Stimulated activated CD8-positive, alpha-beta memory T cell treated with anti-CD3 and anti-CD28 coated beads, Interleukin-4, amount 100 ng/mL, for 24 hours (primary cell): ENCODE data around the gene CHIA.
"Not testable (repeated sequence)": the region's sequence is repeated elsewhere in the genome, so short reads cannot be mapped to it uniquely, and the experiment has no call there.

Experiments
- DNase-seq: peaks from one replicate; pipeline ENCODE4 v3.0.0-alpha.2; 2020; ENCODE audit warnings: low read depth

Gene CHIA

GRCh38 chr1:111285879-111286278 lies 4.8 kb upstream of the CHIA start:
- DNase-seq: no peak

- no peak for DNase-seq
Measured at GRCh38 chr1:111286912-111287311, 3.7 kb upstream of the CHIA start.

DNA sequence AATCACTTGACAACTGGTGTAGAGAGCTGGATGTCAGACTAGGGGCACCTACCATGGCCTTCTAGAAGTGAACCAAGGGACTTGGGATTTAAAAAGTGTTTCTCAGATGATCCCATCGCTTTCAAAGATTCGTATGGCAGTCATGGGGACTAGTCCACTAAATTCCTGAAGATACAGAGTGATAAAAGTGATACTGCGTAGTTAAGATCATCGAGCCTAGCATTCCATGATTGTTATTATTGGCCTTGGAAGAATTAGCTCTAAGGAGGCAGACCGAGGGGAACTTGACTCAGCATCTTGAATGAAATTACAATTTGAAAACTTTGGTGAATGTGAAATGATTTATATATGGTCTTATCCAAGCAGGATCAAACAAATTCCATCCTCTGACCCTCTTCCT lies 1.3 kb upstream of the CHIA start:
- no peak for DNase-seq

DNA sequence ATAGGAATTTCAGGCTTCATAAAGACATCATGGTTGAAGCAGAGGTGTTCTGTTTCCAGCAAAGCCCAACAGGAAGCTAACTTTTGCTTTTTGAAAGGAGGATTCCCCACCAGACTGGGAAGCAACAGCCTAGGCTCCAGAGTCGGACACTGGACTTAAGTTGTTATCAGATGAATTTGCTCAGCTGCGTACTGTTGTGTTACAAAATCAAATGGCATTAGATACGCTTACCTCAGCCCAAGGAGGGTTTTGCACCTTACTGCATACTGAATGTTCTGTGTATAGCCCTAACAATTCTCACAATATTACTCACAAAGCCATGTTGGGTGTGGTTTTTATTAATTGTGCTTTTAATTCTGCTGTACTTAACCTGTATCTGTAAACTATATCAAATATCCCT lies 547 bp upstream of the CHIA start:
- DNase-seq: no peak

DNA sequence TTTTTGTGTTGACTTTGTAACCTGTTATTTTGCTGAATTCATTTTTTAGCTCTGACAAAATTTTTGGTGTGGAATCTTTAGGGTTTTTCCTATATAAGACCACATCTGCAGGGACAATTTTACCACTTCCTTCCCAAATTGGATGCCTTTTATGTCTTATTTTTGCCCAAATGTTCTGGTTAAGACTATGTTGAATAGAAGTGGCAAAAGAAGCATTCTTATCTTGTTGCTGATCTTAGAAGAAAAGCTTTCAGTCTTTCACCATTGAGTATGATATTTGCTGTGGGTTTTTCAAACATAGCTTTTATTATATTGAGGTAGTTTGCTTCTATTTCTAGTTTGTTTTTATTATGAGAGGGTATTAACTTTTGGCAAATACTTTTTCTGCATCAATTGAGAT lies 3.7 kb downstream of the CHIA start:
- DNase-seq: no peak

DNA sequence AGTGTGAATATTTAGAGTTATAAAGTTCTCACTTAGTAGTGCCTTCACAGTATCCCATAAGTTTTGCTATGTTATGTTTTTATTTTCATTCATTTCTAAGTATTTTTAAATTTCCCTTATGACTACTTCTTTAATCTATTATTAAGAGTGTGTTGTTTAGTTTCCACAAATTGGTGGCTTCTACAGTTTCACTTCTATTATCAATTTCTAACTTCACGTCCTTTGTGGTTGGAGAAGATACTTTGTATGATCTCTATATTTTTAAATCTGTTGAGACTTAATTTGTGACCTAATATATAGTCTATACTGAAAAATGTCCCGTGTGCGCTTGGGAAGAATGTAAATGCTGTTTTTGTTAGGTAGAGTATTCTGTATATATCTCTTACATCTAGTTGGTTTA lies 11.7 kb downstream of the CHIA start:
- DNase-seq: no peak

GRCh38 chr1:111309690-111310089 lies 19.0 kb downstream of the CHIA start:
- no peak for DNase-seq

DNA sequence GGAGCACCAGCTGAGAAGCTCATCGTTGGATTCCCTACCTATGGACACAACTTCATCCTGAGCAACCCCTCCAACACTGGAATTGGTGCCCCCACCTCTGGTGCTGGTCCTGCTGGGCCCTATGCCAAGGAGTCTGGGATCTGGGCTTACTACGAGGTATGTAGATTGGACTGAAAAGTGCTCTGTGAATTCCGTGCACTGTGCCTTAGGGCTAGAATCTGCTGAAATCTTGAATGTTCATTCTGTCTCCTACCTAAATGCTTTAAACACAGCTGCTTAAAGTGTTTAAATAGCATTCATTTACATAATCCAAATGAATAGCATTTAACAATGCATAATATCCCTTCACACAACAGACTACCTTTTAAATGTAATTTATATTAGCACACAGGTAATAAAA lies 27.9 kb downstream of the CHIA start:
- no peak for DNase-seq

DNA sequence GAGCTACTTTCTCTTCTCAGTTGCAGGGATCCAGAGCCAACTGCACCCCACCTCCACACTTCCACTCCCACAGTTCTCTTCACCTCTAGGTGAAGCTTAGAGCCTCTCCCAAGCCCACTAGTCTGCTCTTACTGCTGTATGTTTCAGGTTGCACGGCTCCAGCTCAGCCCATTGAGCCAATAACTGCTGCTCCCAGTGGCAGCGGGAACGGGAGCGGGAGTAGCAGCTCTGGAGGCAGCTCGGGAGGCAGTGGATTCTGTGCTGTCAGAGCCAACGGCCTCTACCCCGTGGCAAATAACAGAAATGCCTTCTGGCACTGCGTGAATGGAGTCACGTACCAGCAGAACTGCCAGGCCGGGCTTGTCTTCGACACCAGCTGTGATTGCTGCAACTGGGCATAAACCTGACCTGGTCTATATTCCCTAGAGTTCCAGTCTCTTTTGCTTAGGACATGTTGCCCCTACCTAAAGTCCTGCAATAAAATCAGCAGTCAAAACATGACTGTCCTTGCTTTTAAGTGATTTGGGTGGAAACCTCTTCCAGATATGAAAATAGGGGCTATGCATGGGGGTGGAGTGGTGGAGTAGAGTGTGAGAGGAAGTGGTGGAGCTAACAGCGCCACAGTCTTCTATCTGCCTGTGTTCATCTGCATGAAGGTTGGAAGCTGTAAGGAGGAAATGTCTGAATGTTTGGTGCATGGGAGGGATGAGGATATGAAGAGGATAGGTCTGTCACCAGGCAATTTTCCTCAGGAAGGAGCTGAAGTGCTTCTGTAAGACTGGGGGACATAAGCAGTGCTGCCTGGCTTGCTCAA lies 29.6 kb downstream of the CHIA start:
- no peak for DNase-seq

DNA sequence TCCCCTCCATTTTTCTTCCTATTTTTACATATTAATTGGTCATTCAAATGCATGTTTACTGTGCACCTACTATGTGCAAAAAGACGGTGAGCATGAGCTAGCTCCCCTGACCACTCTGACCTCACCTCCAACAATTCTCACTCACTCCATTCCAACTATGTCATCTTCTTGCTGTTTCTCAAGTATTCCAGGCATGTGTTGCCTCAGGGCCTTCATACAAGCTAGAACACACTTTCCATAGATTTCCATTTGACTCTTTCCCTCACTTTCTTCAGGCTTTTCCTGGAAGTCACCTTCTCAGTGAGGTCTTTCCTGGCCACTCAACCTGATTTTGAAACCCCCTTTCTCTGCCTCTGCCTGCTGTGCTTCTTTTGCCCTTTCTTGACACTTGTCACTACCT lies 32.6 kb downstream of the CHIA start:
- DNase-seq: no peak

DNA sequence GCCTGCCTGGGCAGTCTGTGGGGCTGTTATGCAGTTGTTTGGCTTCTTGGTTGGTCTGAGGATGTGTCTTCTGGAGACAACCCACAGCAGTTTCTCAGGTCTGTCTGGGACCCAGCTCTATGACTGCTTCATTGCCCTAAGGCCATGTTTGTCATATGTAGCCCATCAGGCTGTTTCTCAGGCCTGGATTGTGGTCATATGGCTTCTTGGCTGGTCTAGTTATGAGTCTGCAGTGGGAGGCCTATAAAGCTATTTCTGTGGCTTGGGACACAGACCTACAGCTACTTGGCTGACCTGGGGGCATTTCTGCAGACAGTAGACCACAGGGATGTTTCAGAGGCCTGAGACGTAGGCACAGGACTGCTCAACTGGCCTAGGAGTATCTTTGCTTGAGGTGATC lies 41.5 kb downstream of the CHIA start:
- DNase-seq: no peak

DNA sequence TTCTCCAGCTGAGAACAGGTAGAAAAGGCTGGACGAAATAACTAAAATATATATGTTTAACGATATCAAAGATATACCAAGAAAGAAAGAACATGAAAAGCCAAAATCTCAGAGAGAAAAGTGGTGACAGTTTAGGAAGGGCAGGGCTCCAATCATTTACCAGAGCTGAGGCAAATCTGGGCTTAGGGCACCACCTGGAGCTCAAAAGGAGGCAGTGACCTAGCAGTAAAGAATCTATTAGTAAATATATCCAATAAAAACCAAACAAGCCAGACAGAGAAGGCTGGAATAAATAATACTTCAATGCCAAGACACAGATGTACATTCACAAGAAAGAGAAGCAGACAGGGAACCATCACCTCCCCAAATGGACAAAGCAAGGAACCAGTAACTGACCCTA lies 43.5 kb downstream of the CHIA start:
- DNase-seq: no peak

- not testable (repeated sequence) for DNase-seq
Measured at GRCh38 chr1:111335214-111335877, 44.7 kb downstream of the CHIA start.

DNA sequence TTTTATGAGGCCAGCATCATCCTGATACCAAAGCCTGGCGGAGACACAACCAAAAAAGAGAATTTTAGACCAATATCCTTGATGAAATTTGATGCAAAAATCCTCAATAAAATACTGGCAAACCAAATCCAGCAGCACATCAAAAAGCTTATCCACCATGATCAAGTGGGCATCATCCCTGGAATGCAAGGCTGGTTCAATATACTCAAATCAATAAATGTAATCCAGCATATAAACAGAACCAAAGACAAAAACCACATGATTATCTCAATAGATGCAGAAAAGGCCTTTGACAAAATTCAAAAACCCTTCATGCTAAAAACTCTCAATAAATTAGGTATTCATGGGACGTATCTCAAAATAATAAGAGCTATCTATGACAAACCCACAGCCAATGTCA lies 48.2 kb downstream of the CHIA start:
- not testable (repeated sequence) for DNase-seq

DNA sequence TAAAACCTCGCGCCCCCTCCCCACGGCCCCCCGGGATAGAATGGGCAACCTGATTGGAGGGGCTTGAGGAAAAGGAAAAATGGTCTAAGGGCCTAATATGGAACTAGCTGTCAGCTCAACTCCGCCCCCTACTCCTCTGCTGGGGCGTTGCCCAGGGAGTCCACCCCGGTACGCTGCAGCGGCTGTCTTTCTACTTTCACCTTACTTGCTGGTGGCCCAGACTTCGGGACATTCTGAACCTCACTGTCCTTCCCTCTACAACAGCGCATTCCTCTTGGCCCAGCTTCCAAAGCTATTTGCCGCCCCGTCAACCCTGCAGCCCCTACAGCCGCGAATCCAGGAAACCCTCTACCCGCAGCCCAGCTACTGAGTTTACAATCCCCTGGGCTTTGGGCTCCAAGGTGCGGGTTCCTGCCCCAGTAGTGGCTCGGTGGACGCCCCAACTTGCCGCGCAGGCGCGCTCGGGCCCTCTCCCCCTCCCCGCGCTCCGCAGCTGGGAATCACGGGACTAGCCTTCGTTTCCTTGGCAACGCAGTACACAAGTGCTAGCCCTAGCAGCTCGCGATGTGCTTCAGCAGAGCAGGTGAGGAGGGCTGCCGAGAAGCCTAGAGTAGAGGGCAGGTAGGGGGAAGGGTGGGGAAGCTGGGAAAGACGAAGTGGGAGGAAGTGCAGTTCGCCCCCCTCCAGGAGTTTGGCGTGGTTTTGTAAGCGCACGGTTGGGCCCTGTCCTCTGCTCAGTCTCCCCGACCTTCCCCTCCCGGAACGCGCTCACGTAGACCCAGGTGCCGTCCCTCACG lies 55.6 kb downstream of the CHIA start:
- peak; percentile 68 for DNase-seq

GRCh38 chr1:111347026-111347425 lies 56.4 kb downstream of the CHIA start:
- no peak for DNase-seq

GRCh38 chr1:111351700-111352099 lies 61.0 kb downstream of the CHIA start:
- DNase-seq: no peak

- no peak for DNase-seq
Measured at GRCh38 chr1:111354584-111354983, 63.9 kb downstream of the CHIA start.

- DNase-seq: no peak
Measured at GRCh38 chr1:111358964-111359363, 68.3 kb downstream of the CHIA start.

GRCh38 chr1:111359376-111359775 lies 68.7 kb downstream of the CHIA start:
- DNase-seq: no peak

- DNase-seq: not testable (repeated sequence)
Measured at GRCh38 chr1:111360257-111360656, 69.6 kb downstream of the CHIA start.

DNA sequence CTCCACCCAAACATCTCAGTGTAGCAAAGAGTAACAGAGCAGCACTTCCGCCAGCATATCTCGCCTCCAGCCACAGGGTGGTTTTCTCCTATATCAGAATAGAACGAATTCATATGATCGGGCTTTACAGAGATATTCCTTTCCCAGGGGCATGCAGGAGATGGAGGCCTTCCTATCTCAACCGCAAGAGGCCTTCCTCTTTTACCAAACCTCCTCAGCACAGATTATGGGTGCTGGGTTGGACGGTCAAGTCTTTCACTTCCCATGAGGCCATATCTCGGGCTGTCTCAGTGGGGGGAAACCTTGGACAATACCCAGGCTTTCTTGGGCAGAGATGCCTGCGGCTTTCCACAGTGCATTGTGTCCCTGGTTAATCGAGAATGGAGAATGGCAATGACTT lies 71.1 kb downstream of the CHIA start:
- DNase-seq: no peak

DNA sequence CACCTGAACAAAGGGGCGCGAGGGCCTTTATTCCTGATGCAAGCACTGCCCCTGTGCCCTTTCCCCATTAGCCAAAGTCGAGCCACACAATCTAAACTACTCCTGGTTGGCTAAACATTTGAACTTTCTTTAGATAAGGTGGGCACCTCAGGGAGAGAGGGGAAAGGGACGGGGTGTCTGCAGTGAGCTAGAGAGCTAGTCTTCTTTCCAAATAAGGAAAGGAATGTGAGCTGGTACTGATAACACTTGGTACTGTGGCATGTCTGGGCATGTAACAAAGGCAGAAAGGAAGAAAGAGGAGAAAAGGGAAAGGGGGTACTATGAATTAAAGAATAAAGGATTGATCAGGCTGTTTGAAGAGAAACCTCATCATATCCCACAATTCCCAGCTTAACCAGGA lies 74.0 kb downstream of the CHIA start:
- no peak for DNase-seq
